IMR-90 (cell line): Measurements from ENCODE around the gene HSPH1. TPM values are rescaled to one million over a fixed set of nuclear protein-coding genes. Genes with fewer than 3 reads are reported as not detected.

ENCODE experiments used
- ATAC-seq: fragments of 200-7000 bp; cut with Tn5 transposase; 2 replicates; pipeline ENCODE4 v1.9.1; 2020; ENCODE audit warnings: low read depth, mild to moderate bottlenecking, moderate library complexity
- BruUV-seq: library from RNA; stranded (reverse); fragments of 400-500 nt; replicated peaks from 2 replicates; lab custom pipeline; 2021; lab: Mats Ljungman, UMichigan
- CTCF ChIA-PET: fragments of 300-600 bp; formaldehyde crosslinking; extraction: SDS; loops from one replicate; lab custom pipeline; 2021; ENCODE audit warnings: antibody characterized with exemption; lab: Yijun Ruan, JAX
- POLR2A ChIA-PET: fragments of 300-600 bp; sonication (Branson Sonifier 250); formaldehyde crosslinking; loops from one replicate; lab custom pipeline; 2022; ENCODE audit warnings: antibody characterized with exemption; ENCODE audit not compliant: unreplicated experiment; lab: Charles Lee
- DNase-seq: peaks from one replicate; pipeline ENCODE4 v3.0.0; 2013
- H2AFZ ChIP-seq: replicated peaks from 2 replicates; pipeline ENCODE3; 2013; ENCODE audit warnings: low read length, mild to moderate bottlenecking; ENCODE audit not compliant: poor library complexity
- H2AK5ac ChIP-seq: 2 replicates; pipeline ENCODE4 v1.6.1; 2013; ENCODE audit warnings: low read depth, low read length, inconsistent platforms
- H2AK9ac ChIP-seq: replicated peaks from 2 replicates; pipeline ENCODE3; 2013; ENCODE audit warnings: mild to moderate bottlenecking, low read depth, low read length, moderate library complexity; ENCODE audit not compliant: poor library complexity
- H2BK120ac ChIP-seq: 2 replicates; pipeline ENCODE4 v1.6.1; 2013; ENCODE audit warnings: low read depth, low read length, inconsistent platforms
- H2BK15ac ChIP-seq: 3 replicates; pipeline ENCODE4 v1.6.1; 2013; ENCODE audit warnings: low read depth, low read length, inconsistent platforms
- H2BK20ac ChIP-seq: 2 replicates; pipeline ENCODE4 v1.6.1; 2013; ENCODE audit warnings: low read depth, mild to moderate bottlenecking, inconsistent platforms, low read length, moderate library complexity
- H2BK5ac ChIP-seq: 2 replicates; pipeline ENCODE4 v1.6.1; 2013; ENCODE audit warnings: mild to moderate bottlenecking, low read depth, low read length, inconsistent platforms; ENCODE audit not compliant: poor library complexity, severe bottlenecking
- H3K14ac ChIP-seq: replicated peaks from 2 replicates; pipeline ENCODE4 v1.6.1; 2013; ENCODE audit warnings: low read depth, low read length, inconsistent platforms
- H3K18ac ChIP-seq: 2 replicates; pipeline ENCODE4 v1.6.1; 2013; ENCODE audit warnings: low read depth, low read length, control low read depth
- H3K23ac ChIP-seq: 2 replicates; pipeline ENCODE4 v1.6.1; 2013; ENCODE audit warnings: low read depth, low read length, inconsistent platforms
- H3K27ac ChIP-seq: 2 replicates; pipeline ENCODE4 v1.5.1; 2013; ENCODE audit warnings: mild to moderate bottlenecking, control low read depth, low read length; ENCODE audit not compliant: insufficient read depth
- H3K27me3 ChIP-seq: 2 replicates; pipeline ENCODE4 v1.6.1; 2013; ENCODE audit warnings: low read length; ENCODE audit not compliant: control insufficient read depth, insufficient read depth
- H3K36me3 ChIP-seq: 2 replicates; pipeline ENCODE4 v1.6.1; 2013; ENCODE audit warnings: low read length, mixed read lengths; ENCODE audit not compliant: control insufficient read depth, insufficient read depth
- H3K4ac ChIP-seq: 2 replicates; pipeline ENCODE4 v1.6.1; 2013; ENCODE audit warnings: low read depth, low read length, inconsistent platforms
- H3K4me1 ChIP-seq: 2 replicates; pipeline ENCODE4 v1.6.1; 2013; ENCODE audit warnings: low read length, mixed read lengths; ENCODE audit not compliant: control insufficient read depth, insufficient read depth
- H3K4me2 ChIP-seq: 2 replicates; pipeline ENCODE4 v1.6.1; 2013; ENCODE audit warnings: low read depth, mild to moderate bottlenecking, control low read depth, low read length, moderate library complexity
- H3K4me3 ChIP-seq: 2 replicates; pipeline ENCODE4 v1.5.1; 2013; ENCODE audit warnings: low read depth, mild to moderate bottlenecking, control low read depth, low read length, moderate library complexity; ENCODE audit not compliant: insufficient read depth
- H3K56ac ChIP-seq: 2 replicates; pipeline ENCODE4 v1.6.1; 2013; ENCODE audit warnings: low read length, inconsistent platforms; ENCODE audit not compliant: insufficient read depth; ENCODE audit errors: extremely low read depth
- H3K79me1 ChIP-seq, 2 experiments: 2 replicates each; pipeline ENCODE4 v1.6.1; 2013; ENCODE audit warnings: low read length in 2 of 2, inconsistent platforms in 1 of 2, low read depth in 1 of 2
- H3K9ac ChIP-seq: 2 replicates; pipeline ENCODE4 v1.6.1; 2013; ENCODE audit warnings: low read depth, low read length, control low read depth
- H3K9me1 ChIP-seq: 2 replicates; pipeline ENCODE4 v1.6.1; 2013; ENCODE audit warnings: low read length, inconsistent platforms; ENCODE audit not compliant: insufficient read depth
- H3K9me3 ChIP-seq: 2 replicates; pipeline ENCODE4 v1.6.1; 2013; ENCODE audit warnings: low read length; ENCODE audit not compliant: control insufficient read depth, insufficient read depth
- H4K20me1 ChIP-seq: 2 replicates; pipeline ENCODE4 v1.6.1; 2013; ENCODE audit warnings: low read length, inconsistent platforms; ENCODE audit not compliant: insufficient read depth
- H4K5ac ChIP-seq: 2 replicates; pipeline ENCODE4 v1.6.1; 2013; ENCODE audit warnings: mild to moderate bottlenecking, low read depth, low read length, control low read depth
- H4K8ac ChIP-seq, 2 experiments: 2 replicates each; pipeline ENCODE4 v1.6.1; 2013; ENCODE audit warnings: low read depth in 2 of 2, low read length in 2 of 2, control low read depth in 1 of 2, inconsistent platforms in 1 of 2
- H4K91ac ChIP-seq: 2 replicates; pipeline ENCODE4 v1.6.1; 2013; ENCODE audit warnings: low read depth, low read length, inconsistent platforms; ENCODE audit not compliant: insufficient read depth
- CEBPB ChIP-seq: IDR thresholded peaks from 2 replicates; pipeline ENCODE4 v1.6.1; 2012; ENCODE audit warnings: low read depth, low read length, improper control_type of control experiment
- NFE2L2 ChIP-seq: fragments of 150-350 bp; IDR thresholded peaks from 2 replicates; pipeline ENCODE4 v1.6.1; 2016; ENCODE audit warnings: low read depth, mild to moderate bottlenecking, low read length
- POLR2A ChIP-seq: IDR thresholded peaks from 2 replicates; pipeline ENCODE4 v1.6.1; 2012; ENCODE audit warnings: mild to moderate bottlenecking, low read depth, low read length
- WGBS, 2 experiments: methylation state at CpG; one replicate each; pipeline versions ENCODE4 v1.1.5 to v1.1.7; 2013; ENCODE audit warnings: missing lambda C conversion rate in 2 of 2; ENCODE audit not compliant: insufficient read length in 1 of 2; ENCODE audit errors: extremely low coverage in 2 of 2; 5-methylcytosine and 5-hydroxymethylcytosine counted together
- dilution Hi-C: fragments of 300-500 bp; cut with HindIII; formaldehyde crosslinking; loops from one replicate; pipeline ENCODE4 v1.14.3; 2018; ENCODE audit warnings: low sequenced_read_pairs; ENCODE audit not compliant: unreplicated experiment
- in situ Hi-C: fragments of 300-500 bp; cut with MboI; formaldehyde crosslinking; loops from 3 replicates; pipeline ENCODE4 v1.14.3; 2019; ENCODE audit warnings: low sequenced_read_pairs, inconsistent platforms, mixed read lengths
- intact Hi-C: fragments of 100-400 bp; cut with micrococcal nuclease; formaldehyde crosslinking; loops from 2 replicates; pipeline ENCODE4 v1.10.0; 2022
- polyA plus RNA-seq, 3 experiments: library from polyadenylated mRNA; depleted of rRNA; stranded (reverse); fragments of >200 nt; gene quantifications; 2 replicates each; pipeline ENCODE4 v1.2.3, GENCODE V29; 2012; ENCODE audit warnings: low replicate concordance in 1 of 3
- total RNA-seq: library from RNA; depleted of rRNA; stranded (reverse); fragments of >200 nt; gene quantifications from 2 replicates; pipeline ENCODE4 v1.2.3, GENCODE V29; 2012

Gene HSPH1
- total and polyA plus RNA-seq, 2 of the 4 experiments (the other 2 are of a cell fraction) = 36.8 to 40.3 TPM

DNA sequence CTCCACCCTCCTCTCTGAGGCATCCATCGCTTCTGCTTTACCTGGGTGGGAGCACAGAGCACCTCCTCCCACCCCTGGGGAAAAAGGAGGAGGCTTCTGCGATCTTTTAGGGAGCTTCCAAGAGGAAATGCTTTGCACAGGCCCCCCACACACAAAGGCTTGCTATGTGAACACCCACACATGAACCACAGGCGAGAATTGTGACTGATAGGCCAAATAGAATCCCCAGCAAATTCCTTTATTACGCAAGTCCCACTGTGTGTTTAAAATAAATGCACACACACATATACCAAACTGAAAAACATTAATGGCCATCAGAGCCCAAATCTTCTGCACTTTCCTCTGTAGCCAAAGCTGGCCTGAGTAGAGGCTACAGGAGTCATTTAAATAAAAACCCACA, 50.6 kb downstream of the HSPH1 start:
- H4K91ac ChIP-seq = no peak overlapping the region
- no peaks in the 10 kb centered on the region for H4K20me1 ChIP-seq
- no peak overlapping the region for H2AK5ac ChIP-seq
- H3K4me1 ChIP-seq = peaks cover 6% of the 10 kb centered on the region
- H3K27ac ChIP-seq = no peak overlapping the region
- no peaks in the 10 kb centered on the region for H3K79me1 ChIP-seq
- H2BK15ac ChIP-seq = no peak overlapping the region
- H2BK120ac ChIP-seq = no peak overlapping the region
- H4K5ac ChIP-seq = no peak overlapping the region
- ChIA-PET POLR2A (no interaction called here), CTCF (no interaction called here)
- intact Hi-C loops = no loop called here
- no peaks in the 10 kb centered on the region for H3K36me3 ChIP-seq
- H3K4ac ChIP-seq = no peak overlapping the region
- H2BK20ac ChIP-seq = no peak overlapping the region
- no CpG with 5 or more reads among the region's 4 CpGs for WGBS, 2 experiments
- no peak overlapping the region for H3K18ac ChIP-seq
- no peaks in the 10 kb centered on the region for H3K9me3 ChIP-seq
- H3K23ac ChIP-seq = no peak overlapping the region
- no peak overlapping the region for H3K14ac ChIP-seq
- no peak overlapping the region for H2BK5ac ChIP-seq
- H2AK9ac ChIP-seq = no peak overlapping the region
- no peak overlapping the region for H3K4me3 ChIP-seq
- no peak overlapping the region for H3K56ac ChIP-seq
- H3K9me1 ChIP-seq = no peaks in the 10 kb centered on the region
- dilution Hi-C loops = no loop called here
- no peak overlapping the region for H4K8ac ChIP-seq
- no TSS peak for BruUV-seq
- in situ Hi-C loops = no loop called here
- peak; percentile 62 for ATAC-seq
- peak; percentile 65 for DNase-seq
- H3K4me2 ChIP-seq = 0 out of 2 replicates have a peak overlapping the region, but pooled peaks have one; percentile 27
- no peak for TF ChIP-seq NFE2L2
- no peak for TF ChIP-seq POLR2A
- TF ChIP-seq CEBPB = peak; percentile 84
- H2AFZ ChIP-seq = no peak overlapping the region
- peaks cover 42% of the 10 kb centered on the region for H3K27me3 ChIP-seq
- H3K9ac ChIP-seq = no peak overlapping the region
